ENCODE data around the gene PLPP4. TPM values are rescaled to one million over a fixed set of nuclear protein-coding genes. Genes with fewer than 3 reads are reported as not detected.

PLPP4 gene
- total RNA-seq, 2 experiments from 2014 or later = not detected

- no peaks in the 10 kb centered on the region for H3K4me1 Mint-ChIP-seq
- no peak for DNase-seq
- no peak overlapping the region for H3K4me3 Mint-ChIP-seq
- H3K9me3 Mint-ChIP-seq = no peaks in the 10 kb centered on the region
- H3K27me3 Mint-ChIP-seq = no peaks in the 10 kb centered on the region
- no peak overlapping the region for H3K27ac Mint-ChIP-seq
- H3K36me3 Mint-ChIP-seq = no peaks in the 10 kb centered on the region
Observed at GRCh38 chr10:120466006-120466405, 9.0 kb downstream of the PLPP4 start.

GRCh38 chr10:120473593-120473992 is 16.6 kb downstream of the PLPP4 start:
- Mint-ChIP-seq H3K9me3 (peaks cover 3% of the 10 kb centered on the region), H3K27me3 (peaks cover 3% of the 10 kb centered on the region), H3K36me3 (no peaks in the 10 kb centered on the region), H3K27ac (no peak overlapping the region), H3K4me3 (no peak overlapping the region), H3K4me1 (no peaks in the 10 kb centered on the region)
- DNase-seq = no peak

GRCh38 chr10:120474956-120475355 is 17.9 kb downstream of the PLPP4 start:
- H3K9me3 Mint-ChIP-seq = peaks cover 3% of the 10 kb centered on the region
- H3K4me3 Mint-ChIP-seq = no peak overlapping the region
- peaks cover 3% of the 10 kb centered on the region for H3K27me3 Mint-ChIP-seq
- no peak for DNase-seq
- no peaks in the 10 kb centered on the region for H3K36me3 Mint-ChIP-seq
- no peaks in the 10 kb centered on the region for H3K4me1 Mint-ChIP-seq
- H3K27ac Mint-ChIP-seq = no peak overlapping the region

- Mint-ChIP-seq H3K4me1 (no peaks in the 10 kb centered on the region), H3K4me3 (no peak overlapping the region), H3K27ac (no peak overlapping the region), H3K9me3 (peaks cover 3% of the 10 kb centered on the region), H3K36me3 (no peaks in the 10 kb centered on the region), H3K27me3 (peaks cover 5% of the 10 kb centered on the region)
- no peak for DNase-seq
Observed at GRCh38 chr10:120475844-120476791, 19.1 kb downstream of the PLPP4 start.

GRCh38 chr10:120477021-120477742 is 20.2 kb downstream of the PLPP4 start:
- no peak overlapping the region for H3K27ac Mint-ChIP-seq
- DNase-seq = no peak

GRCh38 chr10:120477743-120478141 is 20.7 kb downstream of the PLPP4 start:
- no peak for DNase-seq
- Mint-ChIP-seq H3K4me1 (no peaks in the 10 kb centered on the region), H3K4me3 (no peak overlapping the region), H3K27me3 (peaks cover 5% of the 10 kb centered on the region), H3K27ac (no peak overlapping the region), H3K9me3 (peaks cover 8% of the 10 kb centered on the region), H3K36me3 (no peaks in the 10 kb centered on the region)

More at GRCh38 chr10:120477021-120477742, 20.2 kb downstream of the PLPP4 start:
- Mint-ChIP-seq H3K27me3 (peaks cover 5% of the 10 kb centered on the region), H3K4me1 (no peaks in the 10 kb centered on the region), H3K36me3 (no peaks in the 10 kb centered on the region), H3K4me3 (no peak overlapping the region), H3K9me3 (peaks cover 7% of the 10 kb centered on the region)

GRCh38 chr10:120478386-120478785 is 21.4 kb downstream of the PLPP4 start:
- Mint-ChIP-seq H3K4me3 (no peak overlapping the region), H3K4me1 (no peaks in the 10 kb centered on the region), H3K36me3 (no peaks in the 10 kb centered on the region), H3K9me3 (peaks cover 8% of the 10 kb centered on the region), H3K27ac (no peak overlapping the region), H3K27me3 (peaks cover 5% of the 10 kb centered on the region)
- no peak for DNase-seq

- Mint-ChIP-seq H3K36me3 (no peaks in the 10 kb centered on the region), H3K27ac (no peak overlapping the region), H3K4me1 (no peaks in the 10 kb centered on the region), H3K9me3 (peaks cover 6% of the 10 kb centered on the region), H3K4me3 (no peak overlapping the region), H3K27me3 (peaks cover 3% of the 10 kb centered on the region)
- DNase-seq = no peak
Observed at GRCh38 chr10:120479506-120479905, 22.5 kb downstream of the PLPP4 start.

- peaks cover 3% of the 10 kb centered on the region for H3K27me3 Mint-ChIP-seq
- peaks cover 6% of the 10 kb centered on the region for H3K9me3 Mint-ChIP-seq
- no peaks in the 10 kb centered on the region for H3K36me3 Mint-ChIP-seq
Observed at GRCh38 chr10:120480065-120480600, 23.1 kb downstream of the PLPP4 start.

GRCh38 chr10:120480848-120481247 is 23.8 kb downstream of the PLPP4 start:
- H3K9me3 Mint-ChIP-seq = peaks cover 6% of the 10 kb centered on the region
- DNase-seq = no peak

More at GRCh38 chr10:120480065-120480600, 23.1 kb downstream of the PLPP4 start:
- Mint-ChIP-seq H3K4me3 (no peak overlapping the region), H3K27ac (no peak overlapping the region), H3K4me1 (no peaks in the 10 kb centered on the region)
- DNase-seq = no peak

GRCh38 chr10:120483006-120483405 is 26.0 kb downstream of the PLPP4 start:
- H3K27me3 Mint-ChIP-seq = peaks cover 3% of the 10 kb centered on the region
- peaks cover 6% of the 10 kb centered on the region for H3K9me3 Mint-ChIP-seq

More at GRCh38 chr10:120480848-120481247, 23.8 kb downstream of the PLPP4 start:
- Mint-ChIP-seq H3K4me3 (no peak overlapping the region), H3K36me3 (no peaks in the 10 kb centered on the region), H3K4me1 (no peaks in the 10 kb centered on the region), H3K27me3 (peaks cover 3% of the 10 kb centered on the region), H3K27ac (no peak overlapping the region)

GRCh38 chr10:120483651-120484301 is 26.7 kb downstream of the PLPP4 start:
- Mint-ChIP-seq H3K27ac (no peak overlapping the region), H3K36me3 (no peaks in the 10 kb centered on the region), H3K4me3 (no peak overlapping the region), H3K27me3 (peaks cover 3% of the 10 kb centered on the region), H3K4me1 (no peaks in the 10 kb centered on the region), H3K9me3 (peaks cover 6% of the 10 kb centered on the region)
- DNase-seq = no peak

More at GRCh38 chr10:120483006-120483405, 26.0 kb downstream of the PLPP4 start:
- Mint-ChIP-seq H3K4me3 (no peak overlapping the region), H3K36me3 (no peaks in the 10 kb centered on the region), H3K4me1 (no peaks in the 10 kb centered on the region), H3K27ac (no peak overlapping the region)
- DNase-seq = no peak

- no peak overlapping the region for H3K4me3 Mint-ChIP-seq
- H3K36me3 Mint-ChIP-seq = no peaks in the 10 kb centered on the region
- no peaks in the 10 kb centered on the region for H3K4me1 Mint-ChIP-seq
- H3K9me3 Mint-ChIP-seq = peaks cover 6% of the 10 kb centered on the region
- DNase-seq = no peak
- no peaks in the 10 kb centered on the region for H3K27me3 Mint-ChIP-seq
- no peak overlapping the region for H3K27ac Mint-ChIP-seq
Observed at GRCh38 chr10:120485946-120486345, 28.9 kb downstream of the PLPP4 start.

- no peaks in the 10 kb centered on the region for H3K4me1 Mint-ChIP-seq
- no peaks in the 10 kb centered on the region for H3K27me3 Mint-ChIP-seq
- no peaks in the 10 kb centered on the region for H3K36me3 Mint-ChIP-seq
- no peak overlapping the region for H3K4me3 Mint-ChIP-seq
- DNase-seq = no peak
- H3K9me3 Mint-ChIP-seq = peaks cover 6% of the 10 kb centered on the region
- H3K27ac Mint-ChIP-seq = no peak overlapping the region
Observed at GRCh38 chr10:120486671-120487205, 29.7 kb downstream of the PLPP4 start.
